PC-9 (cell line): ENCODE results near the gene ZNF865. TPM values are rescaled to one million over a fixed set of nuclear protein-coding genes. Genes with fewer than 3 reads are reported as not detected.
A peak's percentile ranks its signal among the peaks of the same experiment; 100 is the strongest.

Experiments used
- BruUV-seq: library from RNA; stranded (reverse); fragments of 400-500 nt; replicated peaks from 2 replicates; lab custom pipeline; 2021; lab: Mats Ljungman, UMichigan
- CTCF ChIA-PET: fragments of 300-600 bp; sonication (Branson Sonifier 250); formaldehyde crosslinking; loops from one replicate; lab custom pipeline; 2022; ENCODE audit warnings: antibody characterized with exemption; lab: Charles Lee
- POLR2A ChIA-PET: fragments of 300-600 bp; sonication (Branson Sonifier 250); formaldehyde crosslinking; loops from one replicate; lab custom pipeline; 2022; ENCODE audit warnings: antibody characterized with exemption; ENCODE audit not compliant: unreplicated experiment; lab: Charles Lee
- DNase-seq, 2 experiments: peaks; one replicate each; pipeline versions ENCODE4 v3.0.0 to v3.0.0-alpha.2; 2015 to 2022; ENCODE audit warnings: mixed read lengths in 1 of 2
- H2AFZ ChIP-seq: fragments of 200-600 bp; sonication (generic); 2 replicates; pipeline ENCODE4 v1.8.1; 2017; ENCODE audit warnings: antibody characterized with exemption
- H3F3A ChIP-seq: fragments of 200-600 bp; sonication (generic); 2 replicates; pipeline ENCODE4 v1.8.1; 2017; ENCODE audit warnings: antibody characterized with exemption, mild to moderate bottlenecking, low read depth; ENCODE audit not compliant: insufficient read depth
- H3K27ac ChIP-seq: fragments of 200-600 bp; sonication (generic); 2 replicates; pipeline ENCODE4 v1.6.1; 2016; ENCODE audit warnings: mixed run types
- H3K27me3 ChIP-seq: fragments of 200-600 bp; sonication (generic); 2 replicates; pipeline ENCODE4 v1.6.1; 2016; ENCODE audit warnings: low read depth, mixed run types; ENCODE audit not compliant: insufficient read depth
- H3K36me3 ChIP-seq: fragments of 200-600 bp; sonication (generic); 2 replicates; pipeline ENCODE4 v1.6.1; 2016; ENCODE audit warnings: low read depth, mixed run types
- H3K4me1 ChIP-seq: fragments of 200-600 bp; sonication (generic); replicated peaks from 2 replicates; pipeline ENCODE4 v1.6.1; 2016; ENCODE audit warnings: mixed run types; ENCODE audit not compliant: insufficient read depth
- H3K4me2 ChIP-seq: fragments of 200-600 bp; sonication (generic); 2 replicates; pipeline ENCODE4 v1.6.1; 2017; ENCODE audit warnings: mixed run types
- H3K4me3 ChIP-seq: fragments of 200-600 bp; sonication (generic); 2 replicates; pipeline ENCODE4 v1.6.1; 2016; ENCODE audit warnings: mixed run types
- H3K79me2 ChIP-seq: fragments of 200-600 bp; sonication (generic); 2 replicates; pipeline ENCODE4 v1.6.1; 2017; ENCODE audit warnings: low read depth, mixed run types
- H3K9me2 ChIP-seq: fragments of 200-600 bp; sonication (generic); 2 replicates; pipeline ENCODE4 v1.8.1; 2017; ENCODE audit warnings: mild to moderate bottlenecking; ENCODE audit not compliant: insufficient read depth
- H3K9me3 ChIP-seq: fragments of 200-600 bp; sonication (generic); 2 replicates; pipeline ENCODE4 v1.8.1; 2016; ENCODE audit warnings: low read depth; ENCODE audit not compliant: insufficient read depth
- H4K20me1 ChIP-seq: fragments of 200-600 bp; sonication (generic); 2 replicates; pipeline ENCODE4 v1.8.1; 2017; ENCODE audit not compliant: insufficient read depth
- EZH2 ChIP-seq: fragments of 200-600 bp; sonication (generic); IDR thresholded peaks from 2 replicates; pipeline ENCODE4 v1.8.0; 2017; ENCODE audit warnings: antibody characterized with exemption, low read depth
- intact Hi-C: fragments of 100-400 bp; cut with micrococcal nuclease; formaldehyde crosslinking; loops from one replicate; pipeline ENCODE4 v1.10.0; 2022; ENCODE audit not compliant: unreplicated experiment
- total RNA-seq: library from RNA; stranded (reverse); gene quantifications from 2 replicates; pipeline ENCODE4 v1.2.3, GENCODE V29; 2021
- TF ChIP-seq, protein P1 (sequence below): fragments of 200-600 bp; sonication (generic); conservative IDR thresholded peaks from 2 replicates; pipeline ENCODE4 v1.6.1; 2017; ENCODE audit warnings: mixed run types, antibody characterized with exemption, mild to moderate bottlenecking, moderate library complexity

ZNF865 gene
- total RNA-seq, 1 experiment from 2014 or later, result 26.8 TPM

DNA sequence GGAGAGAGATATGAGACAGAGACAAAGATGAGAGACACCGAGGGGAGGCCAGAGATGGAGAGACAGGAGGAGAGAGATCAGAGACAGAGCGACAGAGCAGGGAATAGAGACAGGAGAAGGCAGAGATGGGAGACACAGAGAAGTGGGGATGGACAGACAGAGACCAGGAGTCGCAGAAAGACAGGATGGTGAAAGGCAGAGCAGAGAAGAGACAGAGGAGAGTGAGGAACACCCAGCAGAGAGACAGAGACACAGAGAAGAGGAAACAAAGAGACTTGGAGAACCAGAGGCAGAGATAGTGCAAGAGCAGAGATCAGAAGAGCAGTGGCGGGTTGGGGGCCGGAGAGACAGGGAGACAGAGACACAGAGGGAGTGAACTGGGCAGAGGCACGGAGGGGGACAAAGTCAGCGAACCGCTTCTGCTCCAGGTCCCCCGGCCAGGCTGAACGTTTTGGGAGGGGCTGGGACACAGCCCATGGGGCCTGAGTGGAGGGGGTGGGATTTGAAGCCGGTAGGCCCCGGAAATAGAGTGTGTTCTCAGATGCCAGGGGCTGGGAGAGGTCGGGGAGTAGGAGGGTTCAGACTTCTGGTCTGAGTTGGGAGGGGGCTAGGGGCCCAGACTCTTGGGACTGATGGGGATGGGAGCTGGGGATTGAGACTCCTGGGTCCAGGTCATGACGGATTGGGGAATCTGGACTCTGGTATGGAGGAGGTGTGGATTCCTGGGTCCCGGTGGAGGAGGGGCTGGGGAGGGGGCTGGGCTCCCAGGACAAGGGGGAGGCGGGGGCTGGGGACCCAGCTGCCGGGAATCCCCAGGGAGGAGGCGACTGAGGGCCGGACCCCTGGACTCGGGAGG is 25.5 kb upstream of the ZNF865 start:
- BruUV-seq, result no TSS peak
- 0 out of 2 replicates have a peak, but pooled peaks cover 2% of the 10 kb centered on the region for H3K27me3 ChIP-seq
- ChIA-PET CTCF (no interaction called here), POLR2A (interaction anchor here (0.6 to 1.6 kb wide), 4 partner anchors 19 to 50 kb away, joined by 5 to 6 read pairs (median 6); partner anchors contain the start of gene FIZ1)
- DNase-seq, result peak in 1 of 2 experiments; percentile 46
- intact Hi-C loops, result loop anchor here (1.0 kb wide), 1 partner anchor 34 kb away; no protein-coding TSS in a partner anchor
- H3K4me3 ChIP-seq, result peak overlapping the region; percentile 98
- 0 out of 2 replicates have a peak, but pooled peaks cover 3% of the 10 kb centered on the region for H3K4me1 ChIP-seq
- H3K27ac ChIP-seq, result peak overlapping the region; percentile 62
- H3K79me2 ChIP-seq, result peaks cover 18% of the 10 kb centered on the region
- peaks cover 7% of the 10 kb centered on the region; the same call in 1 of the 2 replicates for H4K20me1 ChIP-seq
- H2AFZ ChIP-seq, result peak overlapping the region; percentile 87
- peaks cover 9% of the 10 kb centered on the region; the same call in 1 of the 2 replicates for H3K36me3 ChIP-seq
- no peaks in the 10 kb centered on the region for H3K9me3 ChIP-seq
- H3F3A ChIP-seq, result peaks cover 41% of the 10 kb centered on the region; the same call in 1 of the 2 replicates
- no peak for TF ChIP-seq EZH2
- TF ChIP-seq, protein P1, sequence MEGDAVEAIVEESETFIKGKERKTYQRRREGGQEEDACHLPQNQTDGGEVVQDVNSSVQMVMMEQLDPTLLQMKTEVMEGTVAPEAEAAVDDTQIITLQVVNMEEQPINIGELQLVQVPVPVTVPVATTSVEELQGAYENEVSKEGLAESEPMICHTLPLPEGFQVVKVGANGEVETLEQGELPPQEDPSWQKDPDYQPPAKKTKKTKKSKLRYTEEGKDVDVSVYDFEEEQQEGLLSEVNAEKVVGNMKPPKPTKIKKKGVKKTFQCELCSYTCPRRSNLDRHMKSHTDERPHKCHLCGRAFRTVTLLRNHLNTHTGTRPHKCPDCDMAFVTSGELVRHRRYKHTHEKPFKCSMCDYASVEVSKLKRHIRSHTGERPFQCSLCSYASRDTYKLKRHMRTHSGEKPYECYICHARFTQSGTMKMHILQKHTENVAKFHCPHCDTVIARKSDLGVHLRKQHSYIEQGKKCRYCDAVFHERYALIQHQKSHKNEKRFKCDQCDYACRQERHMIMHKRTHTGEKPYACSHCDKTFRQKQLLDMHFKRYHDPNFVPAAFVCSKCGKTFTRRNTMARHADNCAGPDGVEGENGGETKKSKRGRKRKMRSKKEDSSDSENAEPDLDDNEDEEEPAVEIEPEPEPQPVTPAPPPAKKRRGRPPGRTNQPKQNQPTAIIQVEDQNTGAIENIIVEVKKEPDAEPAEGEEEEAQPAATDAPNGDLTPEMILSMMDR, result no peak
- H3K9me2 ChIP-seq, result no peaks in the 10 kb centered on the region
- H3K4me2 ChIP-seq, result peak overlapping the region; percentile 91

- intact Hi-C loops, result loop anchor here (1.0 kb wide), 1 partner anchor 34 kb away; no protein-coding TSS in a partner anchor
- no peaks in the 10 kb centered on the region for H3K9me3 ChIP-seq
- no TSS peak for BruUV-seq
- POLR2A ChIA-PET, result interaction anchor here (0.6 to 1.6 kb wide), 4 partner anchors 19 to 51 kb away, joined by 5 to 6 read pairs (median 6); partner anchors contain the start of gene FIZ1
- H3K27me3 ChIP-seq, result 0 out of 2 replicates have a peak, but pooled peaks cover 5% of the 10 kb centered on the region
- CTCF ChIA-PET, result interaction anchor here (0.5 kb wide), 1 partner anchor 1101 kb away, joined by 7 read pairs; no protein-coding TSS in a partner anchor
- peaks cover 9% of the 10 kb centered on the region; the same call in 1 of the 2 replicates for H3K36me3 ChIP-seq
- peaks cover 7% of the 10 kb centered on the region; the same call in 1 of the 2 replicates for H4K20me1 ChIP-seq
- H3K9me2 ChIP-seq, result no peaks in the 10 kb centered on the region
- H3K4me2 ChIP-seq, result peak within 1 kb of the TSS; percentile 91
- DNase-seq, result peak; percentile 70 to 90
- peak within 1 kb of the TSS; percentile 62 for H3K27ac ChIP-seq
- H3F3A ChIP-seq, result peaks cover 41% of the 10 kb centered on the region; the same call in 1 of the 2 replicates
- peak within 1 kb of the TSS; percentile 87 for H2AFZ ChIP-seq
- peak within 1 kb of the TSS; percentile 98 for H3K4me3 ChIP-seq
- TF ChIP-seq EZH2, result no peak
- TF ChIP-seq, protein P1, result no peak
- peaks cover 18% of the 10 kb centered on the region for H3K79me2 ChIP-seq
- H3K4me1 ChIP-seq, result 0 out of 2 replicates have a peak, but pooled peaks cover 3% of the 10 kb centered on the region
Measured at GRCh38 chr19:55580628-55581144, 24.8 kb upstream of the ZNF865 start, which contains the start of gene ZNF579. Gene ZNF579, minus strand, starts transcription at chr19:55580848. Its CDS starts 1,209 bp downstream, at chr19:55579639.
